ENCODE measurements around the gene ADSS1. TPM values are rescaled to one million over a fixed set of nuclear protein-coding genes. Genes with fewer than 3 reads are reported as not detected.

Gene ADSS1
- total RNA-seq, 4 donors from 2014 or later, result 5.1 to 32.2 (median 8.8) TPM

- TF ChIP-seq POLR2A (IDR thresholded peaks at IDR 0.05) (no peak), POLR2AphosphoS5 (IDR thresholded peaks at IDR 0.05) (no peak), CTCF (IDR thresholded peaks at IDR 0.05) (no peak), EP300 (IDR thresholded peaks at IDR 0.05) (no peak)
- peaks cover 6 to 65% (median 53%) of the 10 kb centered on the region in 3 donors for H3K4me1 ChIP-seq
- peak overlapping the region; percentile 15 to 90 (median 86) for H3K27ac ChIP-seq
- peak; percentile 0 for ATAC-seq
- no peaks in the 10 kb centered on the region for H3K27me3 ChIP-seq
- WGBS, 2 donors (ENCODE audit: low coverage in 1 of 2), result 23 to 67% methylated on average over 3 to 7 of the region's 24 CpGs
- peak overlapping the region; percentile 72 to 99 for H3K4me3 ChIP-seq
- H3K9me3 ChIP-seq, result no peaks in the 10 kb centered on the region
- H3K36me3 ChIP-seq, result no peaks in the 10 kb centered on the region
Measured at GRCh38 chr14:104688505-104689108, 35.4 kb upstream of the ADSS1 start.

GRCh38 chr14:104689109-104689880 is 34.7 kb upstream of the ADSS1 start, which contains the start of gene INF2:
Gene INF2, plus strand, starts transcription at chr14:104689618. Its CDS starts 11,748 bp downstream, at chr14:104701366.
- Histone ChIP-seq H3K4me1 (peaks cover 6 to 72% (median 58%) of the 10 kb centered on the region in 3 donors), H3K36me3 (no peaks in the 10 kb centered on the region), H3K9me3 (no peaks in the 10 kb centered on the region), H3K27ac (peak within 1 kb of the TSS; percentile 41 to 90 (median 86)), H3K27me3 (no peaks in the 10 kb centered on the region), H3K4me3 (peak within 1 kb of the TSS; percentile 72 to 99)
- no CpG with 5 or more reads among the region's 76 CpGs for WGBS, 2 donors (ENCODE audit: low coverage in 1 of 2)
- peak; percentile 69 for ATAC-seq
- TF ChIP-seq POLR2AphosphoS5 (IDR thresholded peaks at IDR 0.05), result no peak
- no peak for TF ChIP-seq CTCF (IDR thresholded peaks at IDR 0.05)
- peak in 1 of 2 donors; percentile 12 for TF ChIP-seq POLR2A (IDR thresholded peaks at IDR 0.05)
- no peak for TF ChIP-seq EP300 (IDR thresholded peaks at IDR 0.05)

DNA sequence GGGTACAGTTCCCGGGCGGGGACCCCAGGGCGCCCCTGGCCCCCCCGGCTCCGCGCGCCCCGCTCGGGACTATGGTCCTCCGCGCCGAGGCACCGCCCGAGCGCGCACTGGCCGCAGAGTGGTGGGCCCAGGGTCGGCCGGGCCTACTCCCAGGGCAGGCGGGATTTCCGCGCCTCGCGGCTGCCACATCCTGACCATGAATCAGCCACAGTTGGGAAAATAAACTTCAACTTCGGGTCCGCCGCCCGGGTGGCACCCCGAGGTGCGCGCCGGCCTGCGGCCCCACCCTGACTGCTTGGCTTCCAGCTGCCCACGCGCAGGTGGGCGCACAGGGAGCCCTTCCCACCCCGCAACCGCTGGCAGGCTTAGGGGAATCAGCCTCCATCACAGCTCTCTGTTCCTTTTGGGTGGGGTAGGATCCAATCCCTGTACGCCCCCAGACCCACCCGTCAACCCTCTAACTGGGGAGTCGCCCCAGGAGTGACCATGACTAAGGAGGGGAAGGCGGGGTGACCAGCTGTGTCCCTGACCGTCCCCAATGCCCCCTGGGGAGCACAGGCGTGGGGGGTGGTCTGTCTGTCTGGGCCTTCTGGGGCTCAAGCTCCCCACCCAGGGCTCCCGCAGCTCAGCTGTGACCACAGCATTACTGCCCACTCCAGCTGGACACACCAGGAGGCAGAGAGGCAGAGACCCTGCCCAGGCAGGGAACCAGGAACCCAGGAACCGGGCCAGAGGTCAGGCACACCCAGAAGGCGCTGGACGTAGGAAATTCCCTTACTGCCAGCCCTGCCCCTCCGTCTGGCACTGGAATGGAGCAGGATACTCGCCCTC is 33.9 kb upstream of the ADSS1 start:
- H3K9me3 ChIP-seq, result no peaks in the 10 kb centered on the region
- peak overlapping the region; percentile 41 to 90 (median 86) for H3K27ac ChIP-seq
- peak; percentile 29 for ATAC-seq
- peak overlapping the region; percentile 72 to 99 for H3K4me3 ChIP-seq
- H3K36me3 ChIP-seq, result no peaks in the 10 kb centered on the region
- TF ChIP-seq POLR2A (IDR thresholded peaks at IDR 0.05) (no peak), CTCF (IDR thresholded peaks at IDR 0.05) (no peak), EP300 (IDR thresholded peaks at IDR 0.05) (no peak), POLR2AphosphoS5 (IDR thresholded peaks at IDR 0.05) (no peak)
- H3K27me3 ChIP-seq, result no peaks in the 10 kb centered on the region
- no CpG with 5 or more reads among the region's 50 CpGs for WGBS, 2 donors (ENCODE audit: low coverage in 1 of 2)
- H3K4me1 ChIP-seq, result peaks cover 6 to 80% (median 66%) of the 10 kb centered on the region in 3 donors

- ATAC-seq, result no peak
- H3K27ac ChIP-seq, result peak overlapping the region in 3 of 4 donors; percentile 83 to 90 (median 89)
- H3K36me3 ChIP-seq, result peaks cover 0 to 2% of the 10 kb centered on the region in 2 donors
- WGBS, 2 donors (ENCODE audit: low coverage in 1 of 2), result 80% methylated on average over 1 of the region's 16 CpGs; no CpG with 5 or more reads in 1 of the 2 donors
- H3K9me3 ChIP-seq, result no peaks in the 10 kb centered on the region
- TF ChIP-seq EP300 (IDR thresholded peaks at IDR 0.05) (no peak), POLR2AphosphoS5 (IDR thresholded peaks at IDR 0.05) (no peak), CTCF (IDR thresholded peaks at IDR 0.05) (no peak), POLR2A (IDR thresholded peaks at IDR 0.05) (no peak)
- H3K27me3 ChIP-seq, result no peaks in the 10 kb centered on the region
- peak overlapping the region; percentile 72 to 99 for H3K4me3 ChIP-seq
- H3K4me1 ChIP-seq, result peaks cover 6 to 88% (median 73%) of the 10 kb centered on the region in 3 donors
Measured at GRCh38 chr14:104690861-104691455, 33.1 kb upstream of the ADSS1 start.
